ENCODE data around the gene OGDHL. TPM values are rescaled to one million over a fixed set of nuclear protein-coding genes. Genes with fewer than 3 reads are reported as not detected.

The OGDHL gene
- total RNA-seq, 1 donor from 2014 or later, result 2.5 TPM

DNA sequence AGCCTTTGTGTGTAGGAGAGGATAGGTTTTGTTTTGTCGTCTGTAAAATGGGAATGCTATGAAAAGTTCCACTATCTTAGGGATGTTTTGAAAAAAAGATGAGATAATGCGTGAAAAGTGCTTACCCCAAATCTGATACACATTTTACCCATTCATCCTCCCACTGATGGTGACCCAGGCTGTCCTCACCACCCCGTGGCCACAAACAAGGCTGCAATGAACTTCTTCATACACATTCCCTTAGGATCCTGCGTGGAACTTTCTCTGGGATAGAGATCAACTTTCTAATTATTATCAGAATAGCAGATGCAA, 399 bp upstream of the OGDHL start:
- Mint-ChIP-seq H3K9me3 (ENCODE audit: unreplicated experiment) (peaks cover 6% of the 10 kb centered on the region), H3K4me3 (ENCODE audit: unreplicated experiment) (peak overlapping the region; percentile 66), H3K36me3 (ENCODE audit: unreplicated experiment) (peaks cover 11% of the 10 kb centered on the region), H3K27me3 (ENCODE audit: unreplicated experiment) (peaks cover 10% of the 10 kb centered on the region), H3K27ac (ENCODE audit: unreplicated experiment) (no peak overlapping the region), H3K4me1 (ENCODE audit: low read depth, unreplicated experiment) (peaks cover 19% of the 10 kb centered on the region)
- DNase-seq, result no peak
- no peak for TF ChIP-seq CTCF (IDR thresholded peaks at IDR 0.05; ENCODE audit: partially characterized antibody, unreplicated experiment)

- no peak for TF ChIP-seq CTCF (IDR thresholded peaks at IDR 0.05; ENCODE audit: partially characterized antibody, unreplicated experiment)
- no peak overlapping the region for H3K27ac Mint-ChIP-seq (ENCODE audit: unreplicated experiment)
- H3K9me3 Mint-ChIP-seq (ENCODE audit: unreplicated experiment), result peaks cover 6% of the 10 kb centered on the region
- no peak overlapping the region for H3K4me3 Mint-ChIP-seq (ENCODE audit: unreplicated experiment)
- peaks cover 7% of the 10 kb centered on the region for H3K27me3 Mint-ChIP-seq (ENCODE audit: unreplicated experiment)
- H3K36me3 Mint-ChIP-seq (ENCODE audit: unreplicated experiment), result peaks cover 1% of the 10 kb centered on the region
- DNase-seq, result no peak
- H3K4me1 Mint-ChIP-seq (ENCODE audit: low read depth, unreplicated experiment), result peaks cover 21% of the 10 kb centered on the region
These were observed 828 bp downstream of the OGDHL start for GRCh38 chr10:49761201-49761788.

DNA sequence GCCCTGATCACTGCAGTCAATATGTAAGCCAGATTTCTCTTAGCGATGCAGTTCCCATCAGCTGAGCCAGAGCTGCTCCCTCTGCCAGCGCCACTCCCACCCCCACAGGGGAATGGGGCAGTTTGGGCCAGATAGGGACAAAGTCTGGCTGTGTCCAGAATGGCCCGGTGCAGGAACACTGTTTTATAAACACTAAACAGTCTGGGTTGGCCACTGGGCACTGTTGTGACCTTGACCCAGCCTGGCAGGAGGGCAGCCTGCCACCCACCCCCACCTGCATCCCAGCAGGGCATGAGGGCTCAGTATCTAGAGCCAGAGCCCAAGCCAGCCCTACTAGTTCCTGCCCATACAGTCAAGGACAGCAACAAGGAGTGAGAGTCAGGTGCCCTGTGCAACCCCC, 1.3 kb downstream of the OGDHL start:
- Mint-ChIP-seq H3K27ac (ENCODE audit: unreplicated experiment) (no peak overlapping the region), H3K4me1 (ENCODE audit: low read depth, unreplicated experiment) (peaks cover 21% of the 10 kb centered on the region), H3K27me3 (ENCODE audit: unreplicated experiment) (peaks cover 11% of the 10 kb centered on the region), H3K9me3 (ENCODE audit: unreplicated experiment) (peaks cover 6% of the 10 kb centered on the region), H3K36me3 (ENCODE audit: unreplicated experiment) (no peaks in the 10 kb centered on the region), H3K4me3 (ENCODE audit: unreplicated experiment) (no peak overlapping the region)
- TF ChIP-seq CTCF (IDR thresholded peaks at IDR 0.05; ENCODE audit: partially characterized antibody, unreplicated experiment), result no peak
- DNase-seq, result no peak

DNA sequence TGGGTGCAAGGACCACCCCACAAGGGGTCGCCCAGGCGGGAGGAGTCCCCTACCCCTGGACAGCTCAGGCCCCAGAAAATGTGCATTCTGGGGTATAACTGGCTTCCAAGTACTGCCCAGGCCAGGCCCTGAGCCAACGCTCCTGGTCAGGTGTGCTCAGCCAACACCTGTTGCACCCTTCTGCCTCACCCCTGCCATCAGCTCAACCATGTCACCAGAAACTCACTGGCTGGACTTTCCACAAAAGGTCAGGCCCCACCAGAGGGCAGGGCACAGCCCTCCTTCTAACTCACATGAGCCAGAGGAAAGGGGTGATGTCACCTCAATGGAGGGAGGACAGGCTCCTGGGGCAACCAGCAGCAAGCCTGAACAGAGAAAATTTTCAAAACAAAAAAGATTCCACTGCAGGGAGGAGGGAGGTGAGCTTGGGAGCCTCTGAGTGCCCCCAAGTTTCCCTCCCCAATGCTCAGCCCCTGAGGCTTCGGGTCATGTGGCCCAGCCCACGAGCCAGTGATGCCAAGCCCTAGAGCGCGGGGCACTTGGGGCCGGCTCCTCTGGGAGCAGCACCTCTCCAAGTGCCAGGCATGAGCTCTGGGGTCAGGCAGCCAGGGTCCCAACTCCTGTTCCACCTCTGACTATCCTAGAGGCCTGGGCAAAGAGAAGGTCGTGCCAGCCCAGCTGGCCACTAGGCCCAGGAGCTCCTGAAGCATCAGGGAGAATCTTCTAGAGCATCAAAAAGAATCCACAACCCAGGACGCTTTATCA, 2.2 kb downstream of the OGDHL start:
- H3K4me1 Mint-ChIP-seq (ENCODE audit: low read depth, unreplicated experiment), result peaks cover 21% of the 10 kb centered on the region
- H3K27me3 Mint-ChIP-seq (ENCODE audit: unreplicated experiment), result peaks cover 11% of the 10 kb centered on the region
- H3K36me3 Mint-ChIP-seq (ENCODE audit: unreplicated experiment), result no peaks in the 10 kb centered on the region
- H3K4me3 Mint-ChIP-seq (ENCODE audit: unreplicated experiment), result no peak overlapping the region
- DNase-seq, result no peak
- peaks cover 6% of the 10 kb centered on the region for H3K9me3 Mint-ChIP-seq (ENCODE audit: unreplicated experiment)
- no peak for TF ChIP-seq CTCF (IDR thresholded peaks at IDR 0.05; ENCODE audit: partially characterized antibody, unreplicated experiment)
- H3K27ac Mint-ChIP-seq (ENCODE audit: unreplicated experiment), result no peak overlapping the region

- no peak overlapping the region for H3K4me3 Mint-ChIP-seq (ENCODE audit: unreplicated experiment)
- no peaks in the 10 kb centered on the region for H3K36me3 Mint-ChIP-seq (ENCODE audit: unreplicated experiment)
- H3K27ac Mint-ChIP-seq (ENCODE audit: unreplicated experiment), result no peak overlapping the region
- no peak for DNase-seq
- TF ChIP-seq CTCF (IDR thresholded peaks at IDR 0.05; ENCODE audit: partially characterized antibody, unreplicated experiment), result no peak
- peaks cover 11% of the 10 kb centered on the region for H3K27me3 Mint-ChIP-seq (ENCODE audit: unreplicated experiment)
- H3K9me3 Mint-ChIP-seq (ENCODE audit: unreplicated experiment), result peaks cover 3% of the 10 kb centered on the region
- peaks cover 12% of the 10 kb centered on the region for H3K4me1 Mint-ChIP-seq (ENCODE audit: low read depth, unreplicated experiment)
These were observed 3.7 kb downstream of the OGDHL start for GRCh38 chr10:49758249-49758930.

Data from glutamatergic neuron (in vitro differentiated cells).